Measurements from ENCODE around the gene FSTL5. TPM values are rescaled to one million over a fixed set of nuclear protein-coding genes. Genes with fewer than 3 reads are reported as not detected.
A peak's percentile ranks its signal among the peaks of the same experiment; 100 is the strongest.
"Not testable (repeated sequence)": the region's sequence is repeated elsewhere in the genome, so short reads cannot be mapped to it uniquely, and the experiment has no call there.

FSTL5 gene
- total RNA-seq, 1 experiment from 2014 or later = not detected

DNA sequence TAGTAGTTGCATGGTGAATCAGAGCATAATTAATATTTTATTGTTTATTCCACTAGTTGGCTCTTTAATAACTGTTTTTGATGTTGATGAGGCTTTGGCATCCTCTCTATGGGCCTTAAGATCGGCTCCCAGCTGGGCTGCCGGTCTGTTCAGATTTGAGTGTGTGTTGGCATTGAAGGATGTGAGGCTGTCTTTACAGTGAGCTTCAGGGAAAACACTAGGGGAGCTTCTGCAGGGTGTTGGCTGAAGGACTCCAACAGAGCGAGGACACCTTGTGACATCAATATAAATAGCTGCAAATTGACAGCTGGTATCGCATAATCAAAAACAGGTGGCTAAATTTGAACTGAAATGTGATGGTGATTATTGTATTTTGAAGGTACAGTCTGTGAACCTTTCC is 322.0 kb downstream of the FSTL5 start:
- DNase-seq (ENCODE audit: low read depth) = no peak

DNA sequence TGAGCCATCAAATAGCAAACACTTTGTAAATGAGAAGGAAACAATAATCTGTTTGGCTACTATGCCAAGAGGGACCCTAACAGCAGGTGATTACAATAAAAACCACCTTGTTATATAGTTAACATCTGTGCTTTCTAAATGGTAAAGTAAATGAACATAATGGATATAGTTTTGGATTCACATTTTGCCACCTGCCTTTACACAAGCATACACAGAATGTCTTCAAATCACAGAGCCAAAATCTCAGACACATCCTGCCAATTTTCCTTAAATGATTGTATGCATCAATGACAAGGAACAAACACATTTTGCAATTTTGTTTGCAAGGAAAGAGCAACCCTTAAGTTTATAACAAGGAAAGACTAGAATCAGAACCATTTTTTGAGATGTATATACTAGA is 334.2 kb downstream of the FSTL5 start:
- DNase-seq (ENCODE audit: low read depth) = no peak

DNA sequence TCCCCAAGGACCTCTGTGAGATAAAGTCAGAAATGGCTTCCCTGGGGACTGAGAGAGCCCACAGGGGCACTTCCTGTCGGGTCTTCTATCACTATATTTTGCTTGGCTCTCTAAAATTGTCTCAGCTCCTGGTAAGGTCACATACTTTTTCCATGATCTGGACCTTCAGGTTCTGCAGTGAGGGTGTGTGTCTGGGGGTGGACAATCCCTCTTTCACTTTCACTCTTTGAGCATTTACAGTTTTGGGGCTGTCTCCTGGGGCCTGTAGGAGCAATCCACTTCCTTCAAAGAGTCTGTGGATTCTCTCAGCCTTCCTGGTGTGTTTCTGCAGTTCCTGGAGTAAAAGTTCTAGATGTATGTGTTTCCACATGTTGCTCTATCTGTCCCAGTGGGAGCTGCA is 335.7 kb downstream of the FSTL5 start:
- DNase-seq (ENCODE audit: low read depth) = peak; percentile 32

DNA sequence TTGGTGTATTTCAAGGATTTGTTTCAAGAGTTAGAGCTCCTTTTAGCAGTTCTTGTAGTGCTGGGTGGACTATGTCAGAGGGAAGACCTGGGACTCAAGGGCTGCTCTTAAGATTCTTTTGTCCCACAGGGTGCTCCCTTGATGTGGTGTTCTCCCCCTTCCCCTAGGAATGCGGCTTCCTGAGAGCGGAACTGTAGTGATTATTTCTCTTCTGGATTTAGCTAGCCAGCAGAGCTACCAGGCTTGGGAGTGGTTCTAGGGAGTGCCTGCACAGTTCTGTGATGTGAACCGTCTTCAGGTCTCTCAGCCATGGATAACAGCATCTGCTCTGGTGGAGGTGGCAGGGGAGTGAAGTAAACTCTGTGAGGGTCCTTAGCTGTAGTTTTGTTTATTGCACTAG is 336.8 kb downstream of the FSTL5 start:
- DNase-seq (ENCODE audit: low read depth) = no peak

DNA sequence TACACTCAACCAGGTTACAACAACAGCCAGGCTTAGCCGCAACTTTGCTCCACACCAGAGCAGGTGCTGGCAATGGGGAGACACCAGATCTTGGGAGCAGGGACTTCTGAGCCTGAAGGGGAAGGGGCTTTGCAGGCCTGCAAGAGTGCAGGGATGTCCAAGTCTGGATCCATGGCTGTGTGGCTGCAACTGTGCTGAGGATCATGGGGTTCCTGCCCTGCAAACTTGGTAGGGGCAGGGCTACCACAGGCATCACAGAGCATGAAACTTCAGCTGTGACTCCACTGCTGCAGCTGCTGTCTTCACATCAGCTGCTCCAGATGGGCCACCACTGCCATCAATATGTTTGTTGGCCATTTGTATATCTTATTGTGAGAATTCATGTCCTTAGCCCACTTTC is 340.4 kb downstream of the FSTL5 start:
- DNase-seq (ENCODE audit: low read depth) = no peak

DNA sequence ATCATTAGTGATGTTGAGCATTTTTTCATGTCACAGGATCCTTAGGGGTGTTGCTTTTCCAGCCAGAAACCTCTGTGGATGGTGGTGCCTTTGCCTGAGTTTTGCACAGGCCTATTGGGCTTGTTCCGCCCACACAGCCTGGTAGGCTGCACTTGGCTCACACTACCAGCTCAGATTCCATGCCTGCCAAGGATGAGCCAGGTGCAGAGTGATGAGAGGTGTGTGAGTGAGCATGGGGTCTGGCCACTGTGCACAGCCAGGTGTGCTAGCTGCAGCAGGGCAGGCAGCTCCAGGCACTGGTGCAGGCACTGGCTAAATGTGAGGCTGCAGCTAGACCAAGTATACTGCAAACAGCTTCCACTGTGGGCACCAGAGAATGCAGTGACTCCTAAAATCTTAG is 341.6 kb downstream of the FSTL5 start:
- no peak for DNase-seq (ENCODE audit: low read depth)

DNA sequence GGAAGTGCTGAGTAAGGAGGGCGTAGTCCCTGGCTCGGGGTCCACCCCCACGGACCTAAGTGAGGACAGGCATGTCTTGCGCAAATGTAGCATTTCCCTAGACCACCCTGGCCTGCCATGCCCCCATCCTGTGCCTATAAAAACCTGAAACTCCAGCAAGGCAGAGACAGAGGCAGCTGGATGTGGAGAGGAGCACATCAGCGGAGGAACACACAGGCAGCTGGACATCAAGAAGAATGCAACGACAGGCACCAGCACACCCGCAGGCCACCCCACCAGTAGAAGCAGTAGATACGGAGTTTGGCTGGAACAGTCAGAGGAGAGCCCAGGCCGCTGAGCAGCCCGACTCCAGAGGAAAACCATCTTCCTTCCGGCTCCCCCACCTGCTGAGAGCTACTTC is 345.9 kb downstream of the FSTL5 start:
- no peak for DNase-seq (ENCODE audit: low read depth)

DNA sequence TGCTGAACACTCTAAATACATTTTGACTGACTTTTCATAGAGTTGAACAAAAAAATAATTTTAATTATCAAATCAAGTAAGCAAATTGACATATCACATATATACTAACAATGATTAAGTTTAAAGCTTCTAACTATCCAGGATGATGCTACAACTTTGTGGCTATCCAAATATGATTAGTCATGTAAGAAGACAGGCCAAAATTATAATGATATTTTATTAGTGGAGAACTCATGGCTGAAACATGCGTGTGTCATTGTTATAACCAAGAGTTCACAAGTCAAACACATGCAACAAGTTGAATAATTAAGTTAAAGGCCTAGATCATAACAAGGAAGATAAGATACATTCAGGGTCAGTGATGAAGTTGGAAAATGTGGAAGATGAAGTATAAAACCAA is 346.8 kb downstream of the FSTL5 start:
- no peak for DNase-seq (ENCODE audit: low read depth)

DNA sequence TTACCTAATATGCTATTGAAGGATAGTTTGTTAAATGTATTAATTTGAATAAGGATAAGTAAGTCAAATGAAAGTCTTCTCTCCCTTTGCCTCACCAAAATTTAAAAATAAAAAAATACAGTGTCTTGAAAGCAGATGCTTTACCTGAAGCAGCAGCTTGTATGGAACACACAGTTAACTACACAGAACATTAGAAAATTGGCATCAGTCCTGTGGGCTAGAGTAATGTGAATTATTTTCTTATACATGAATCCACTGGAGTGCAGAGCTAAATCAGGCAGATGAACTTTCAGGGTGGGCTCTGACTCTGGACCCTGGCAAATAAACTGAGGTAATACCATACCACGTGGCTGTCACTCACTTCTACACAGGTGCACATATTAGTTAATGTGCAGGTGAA is 348.0 kb downstream of the FSTL5 start:
- no peak for DNase-seq (ENCODE audit: low read depth)

DNA sequence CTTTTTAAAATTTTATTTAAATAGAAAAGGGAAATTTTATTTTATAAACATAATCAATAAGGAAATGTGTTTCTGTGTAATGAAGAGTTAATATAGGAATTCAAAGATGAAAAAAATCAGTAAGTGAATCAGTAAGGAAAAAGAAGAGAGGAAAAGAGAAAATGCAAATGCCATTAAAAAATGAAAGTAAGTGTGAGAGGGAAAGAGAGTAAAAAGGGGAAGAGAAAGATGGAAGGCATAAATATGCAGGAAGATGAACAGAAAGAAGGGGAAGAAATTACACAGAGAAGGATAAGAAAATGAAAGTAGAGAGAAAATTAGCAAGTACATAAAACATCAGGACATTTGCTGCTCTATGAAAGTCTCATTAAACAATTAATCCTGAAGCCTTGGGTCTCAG is 349.9 kb downstream of the FSTL5 start:
- no peak for DNase-seq (ENCODE audit: low read depth)

DNA sequence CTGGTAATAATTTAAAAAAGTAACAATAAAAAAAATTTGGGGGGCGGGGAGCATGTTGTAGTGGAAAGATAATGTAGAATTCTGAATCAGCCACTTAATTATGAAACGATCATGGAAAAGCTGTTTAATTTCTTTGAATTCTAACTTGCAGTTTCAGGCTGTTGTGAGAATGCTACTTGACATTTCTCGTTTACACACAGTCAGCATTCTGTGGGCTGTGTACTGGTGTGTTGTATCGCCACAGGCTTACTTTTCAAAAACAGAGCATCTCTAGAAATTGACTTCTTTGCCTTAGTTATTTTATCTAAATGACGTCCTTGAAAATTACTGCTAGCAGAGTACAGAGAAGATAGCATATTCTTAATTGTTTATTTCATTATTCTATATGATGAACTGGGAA is 350.4 kb downstream of the FSTL5 start:
- DNase-seq (ENCODE audit: low read depth) = no peak

DNA sequence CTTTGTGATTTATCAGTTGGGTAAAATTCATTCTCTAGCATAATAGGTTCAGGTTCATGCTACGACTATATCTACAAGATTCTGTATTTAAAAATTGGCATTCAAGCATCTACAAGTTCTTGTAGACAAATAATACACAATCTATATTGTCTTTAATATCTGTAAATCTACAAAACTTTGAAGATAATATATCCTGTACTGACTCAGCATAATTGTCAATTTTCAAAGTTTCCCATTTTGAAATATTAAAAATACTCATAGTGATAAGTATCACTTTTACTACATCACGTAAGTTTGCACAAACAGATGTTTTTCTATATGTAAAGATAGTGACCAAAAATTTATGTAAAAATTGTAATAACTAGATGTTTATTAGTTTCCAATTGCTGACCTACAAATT is 360.6 kb downstream of the FSTL5 start:
- DNase-seq (ENCODE audit: low read depth) = no peak

DNA sequence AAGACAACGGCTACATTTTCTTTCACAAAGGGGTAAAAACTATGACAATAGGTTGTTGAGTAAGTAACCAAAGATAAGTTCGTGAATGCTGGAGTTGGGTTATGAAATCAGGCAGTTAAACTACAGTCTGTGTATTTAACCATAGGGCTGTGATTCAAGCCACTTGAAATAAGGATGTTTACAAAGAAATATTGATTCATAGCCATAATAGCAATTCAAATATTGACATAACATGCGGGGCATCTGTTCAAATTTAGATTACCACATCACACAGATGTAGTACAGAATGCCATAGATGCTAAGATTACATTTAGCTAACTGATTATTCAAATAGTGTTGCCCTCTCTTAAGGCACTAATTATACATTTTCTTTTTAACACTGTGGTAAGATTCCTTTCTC is 364.1 kb downstream of the FSTL5 start:
- no peak for DNase-seq (ENCODE audit: low read depth)

DNA sequence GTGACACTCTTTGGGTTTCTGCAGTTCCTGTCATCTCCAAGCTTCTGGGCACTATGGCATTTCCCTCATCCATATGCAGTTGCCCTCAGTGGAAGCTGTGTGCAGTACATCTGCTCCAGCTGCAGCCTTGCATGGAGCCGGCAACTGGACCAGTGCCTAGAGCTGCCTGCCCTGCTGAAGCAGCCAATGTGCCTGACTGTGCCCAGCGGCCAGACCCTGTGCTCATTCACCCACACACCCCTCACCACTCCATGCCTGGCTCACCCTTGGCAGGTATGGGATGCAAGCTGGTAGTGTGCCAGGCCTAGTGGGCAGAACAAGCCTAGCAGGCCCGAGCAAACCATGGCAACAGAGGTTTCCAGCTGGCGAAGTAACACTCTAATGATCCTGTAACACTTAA is 370.8 kb downstream of the FSTL5 start:
- no peak for DNase-seq (ENCODE audit: low read depth)

DNA sequence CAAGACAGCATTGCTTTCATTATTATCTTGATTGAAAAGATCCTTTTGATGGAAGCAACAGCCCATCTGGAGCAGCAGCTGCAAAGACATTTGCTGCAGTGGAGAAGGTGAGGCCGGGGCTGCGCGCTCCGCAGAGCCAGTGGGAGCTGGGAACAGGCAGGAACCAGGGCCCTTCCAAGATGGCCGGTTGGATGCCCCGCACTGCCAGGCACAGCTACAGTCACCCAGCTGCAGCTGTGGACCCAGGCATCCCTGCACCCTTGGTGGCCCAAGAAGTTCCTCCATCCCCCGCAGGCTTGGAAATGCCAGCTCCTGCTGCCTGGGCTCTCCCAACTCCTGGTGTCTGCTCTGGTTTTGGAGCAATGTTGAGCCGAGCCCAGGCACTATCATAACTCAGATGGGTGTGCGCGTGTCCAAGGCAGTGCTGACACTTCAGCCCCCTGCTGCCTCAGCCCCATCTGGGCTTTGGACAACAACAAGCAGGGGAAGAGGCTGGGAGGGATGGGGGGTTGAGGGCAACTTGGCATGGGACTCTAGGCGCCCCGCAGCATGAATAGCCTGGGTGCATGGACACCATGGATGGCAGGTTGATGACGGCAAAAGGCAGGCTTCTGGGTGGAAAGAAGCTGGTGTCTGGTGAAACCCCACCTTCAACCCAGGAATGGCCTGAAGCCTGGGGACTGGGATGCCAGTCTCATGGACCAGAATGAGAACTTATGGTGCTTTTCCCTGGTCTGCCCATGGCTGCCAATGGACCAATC is 371.8 kb downstream of the FSTL5 start:
- no peak for DNase-seq (ENCODE audit: low read depth)

DNA sequence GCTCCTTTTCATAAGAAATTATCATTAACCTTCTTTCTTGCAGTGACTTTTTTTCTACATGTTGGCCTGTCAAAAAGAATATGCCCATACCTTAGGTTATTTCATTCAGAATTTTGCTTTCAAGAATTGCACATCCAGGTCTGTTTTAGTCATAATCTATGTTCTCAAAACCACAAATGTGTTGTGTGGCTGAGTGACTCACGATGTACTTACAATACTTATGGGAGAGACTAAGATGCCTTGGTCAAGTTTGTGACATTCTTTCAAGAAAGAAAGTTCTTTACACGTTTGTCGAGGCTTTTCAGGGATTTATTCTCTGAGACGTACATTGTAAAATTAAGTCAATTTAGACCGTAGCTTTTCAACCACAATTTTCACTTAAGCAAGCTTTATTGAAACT is 396.7 kb downstream of the FSTL5 start:
- peak; percentile 87 for DNase-seq (ENCODE audit: low read depth)

DNA sequence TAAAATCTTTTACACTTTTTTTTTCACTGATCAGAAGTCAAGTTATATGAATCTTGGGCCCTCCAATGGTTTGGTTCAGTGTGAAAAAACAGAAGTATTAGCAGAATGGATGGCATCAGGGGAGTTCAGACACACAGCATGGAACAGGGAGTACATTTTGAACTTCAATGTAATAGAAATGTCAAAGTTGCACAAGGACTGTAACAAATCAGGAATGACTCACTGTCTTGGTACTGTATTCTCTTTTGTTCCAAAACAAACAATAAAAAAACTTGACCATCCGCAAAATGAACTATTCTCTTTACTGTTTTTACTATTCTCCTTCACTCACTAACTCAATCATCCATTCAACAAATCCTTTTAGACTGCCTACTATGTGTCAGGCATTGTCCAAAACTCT is 401.0 kb downstream of the FSTL5 start:
- peak; percentile 82 for DNase-seq (ENCODE audit: low read depth)

DNA sequence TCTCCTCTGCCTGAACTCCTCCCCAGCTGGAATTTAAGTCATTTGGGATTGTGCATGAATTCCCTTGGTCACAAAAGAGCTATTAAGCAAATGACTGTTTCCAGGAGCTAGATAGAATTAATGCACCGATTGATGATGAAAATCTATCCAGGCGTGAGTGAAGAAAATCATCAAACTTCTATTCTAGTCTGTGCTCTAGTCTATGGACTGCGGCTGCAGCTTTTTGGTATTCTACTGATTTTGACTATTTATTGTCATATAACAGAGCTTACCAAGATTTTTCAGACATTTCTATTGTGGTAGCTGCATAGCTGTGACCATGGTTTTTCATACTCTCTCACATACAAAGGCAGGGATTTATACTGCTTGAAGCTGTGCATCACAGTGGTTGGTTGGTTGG is 403.8 kb downstream of the FSTL5 start:
- DNase-seq (ENCODE audit: low read depth) = no peak

DNA sequence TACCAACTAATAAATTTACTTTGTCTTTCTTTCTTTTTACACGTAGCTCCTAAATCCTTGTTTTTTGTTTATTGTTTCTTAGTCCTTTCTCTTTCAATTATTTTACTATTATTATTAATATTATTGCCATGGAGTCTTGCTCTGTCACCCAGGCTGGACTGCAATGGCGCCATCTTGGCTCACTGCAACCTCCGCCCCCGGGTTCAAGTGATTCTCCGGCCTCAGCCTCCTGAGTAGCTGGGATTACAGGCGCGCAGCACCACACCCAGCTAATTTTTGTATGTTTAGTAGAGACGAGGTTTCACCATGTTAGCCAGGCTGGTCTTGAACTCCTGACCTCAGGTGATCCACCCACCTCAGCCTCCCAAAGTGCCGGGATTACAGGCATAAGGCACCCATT is 405.4 kb downstream of the FSTL5 start:
- not testable (repeated sequence) for DNase-seq (ENCODE audit: low read depth)

DNA sequence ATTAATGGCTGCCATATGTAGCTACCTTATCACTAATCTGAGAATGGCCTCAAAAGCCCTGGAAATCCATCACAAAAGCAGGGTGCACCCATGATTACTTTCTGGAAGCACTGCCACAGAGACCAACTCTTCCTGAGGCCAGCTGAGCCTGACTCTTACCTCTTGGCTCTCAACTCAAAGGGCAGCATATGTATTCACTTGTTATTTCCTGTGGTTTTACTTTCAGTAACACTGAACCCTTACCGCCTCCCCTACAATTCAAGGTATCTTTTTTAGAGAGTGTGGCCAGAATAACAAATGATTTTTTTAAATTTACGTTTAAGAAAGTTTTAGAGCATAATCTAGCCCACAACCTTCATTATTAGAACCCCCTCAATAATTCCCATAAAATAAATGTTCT is 434.9 kb downstream of the FSTL5 start:
- DNase-seq (ENCODE audit: low read depth) = no peak

DNA sequence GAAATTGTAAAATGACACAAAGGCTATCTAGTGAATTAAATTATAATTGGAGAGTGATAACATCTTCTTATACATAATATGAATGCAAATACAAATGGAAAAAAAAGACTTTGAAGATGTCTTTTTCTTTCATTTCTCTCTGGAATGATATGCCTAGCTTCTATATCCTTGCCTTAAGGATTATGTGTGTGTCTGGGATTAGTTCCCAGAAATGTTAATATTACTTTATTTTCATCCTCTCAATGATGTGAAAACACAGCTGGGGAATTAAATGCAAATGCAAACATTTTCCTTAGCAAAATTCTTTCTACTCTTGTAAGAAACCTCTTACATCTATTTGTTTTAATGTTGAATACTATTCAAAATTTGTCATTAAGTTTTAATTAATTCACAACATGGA is 441.9 kb downstream of the FSTL5 start:
- no peak for DNase-seq (ENCODE audit: low read depth)

DNA sequence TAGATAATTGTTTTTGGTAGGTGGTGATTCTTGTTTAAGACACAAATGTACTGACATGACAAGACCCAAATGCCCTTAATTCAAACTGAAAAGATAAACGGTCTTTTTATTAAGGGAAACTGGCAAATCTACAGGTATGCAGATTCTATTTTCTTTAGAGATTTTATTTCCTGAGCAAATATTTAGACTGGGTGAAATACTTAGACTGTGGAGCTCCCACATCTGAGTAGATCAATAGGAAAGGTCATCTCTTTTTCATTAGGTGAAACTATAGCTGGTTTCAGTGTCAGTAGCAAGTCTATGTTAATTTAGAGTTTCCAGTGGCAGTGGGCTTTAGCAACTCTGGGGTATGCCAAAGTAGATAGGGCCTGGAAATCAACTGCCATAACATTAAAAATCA is 446.7 kb downstream of the FSTL5 start:
- no peak for DNase-seq (ENCODE audit: low read depth)

DNA sequence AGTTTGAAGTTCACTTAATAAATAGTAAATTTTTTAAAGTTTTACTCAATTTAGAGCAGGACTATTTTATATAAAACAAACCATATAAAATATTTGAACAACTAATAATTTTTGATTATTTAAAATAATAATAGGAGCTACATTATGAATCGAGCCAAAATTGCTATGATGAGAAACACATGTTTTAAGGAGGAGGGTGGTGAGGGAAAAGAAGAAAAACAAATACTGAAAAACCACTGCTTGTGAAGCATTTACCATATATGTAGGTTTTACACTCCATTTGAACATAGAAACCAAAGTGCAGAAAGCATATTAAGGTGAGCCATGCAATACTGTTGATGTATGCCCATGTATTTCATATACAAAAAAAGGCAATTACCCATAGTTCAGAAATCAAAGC is 448.9 kb downstream of the FSTL5 start:
- no peak for DNase-seq (ENCODE audit: low read depth)
